Measurements from ENCODE around the gene PCDHGA5. TPM values are rescaled to one million over a fixed set of nuclear protein-coding genes. Genes with fewer than 3 reads are reported as not detected.
"Not testable (repeated sequence)": the region's sequence is repeated elsewhere in the genome, so short reads cannot be mapped to it uniquely, and the experiment has no call there.

PCDHGA5 gene
- total RNA-seq, 1 experiment from 2014 or later: 0.76 TPM

DNA sequence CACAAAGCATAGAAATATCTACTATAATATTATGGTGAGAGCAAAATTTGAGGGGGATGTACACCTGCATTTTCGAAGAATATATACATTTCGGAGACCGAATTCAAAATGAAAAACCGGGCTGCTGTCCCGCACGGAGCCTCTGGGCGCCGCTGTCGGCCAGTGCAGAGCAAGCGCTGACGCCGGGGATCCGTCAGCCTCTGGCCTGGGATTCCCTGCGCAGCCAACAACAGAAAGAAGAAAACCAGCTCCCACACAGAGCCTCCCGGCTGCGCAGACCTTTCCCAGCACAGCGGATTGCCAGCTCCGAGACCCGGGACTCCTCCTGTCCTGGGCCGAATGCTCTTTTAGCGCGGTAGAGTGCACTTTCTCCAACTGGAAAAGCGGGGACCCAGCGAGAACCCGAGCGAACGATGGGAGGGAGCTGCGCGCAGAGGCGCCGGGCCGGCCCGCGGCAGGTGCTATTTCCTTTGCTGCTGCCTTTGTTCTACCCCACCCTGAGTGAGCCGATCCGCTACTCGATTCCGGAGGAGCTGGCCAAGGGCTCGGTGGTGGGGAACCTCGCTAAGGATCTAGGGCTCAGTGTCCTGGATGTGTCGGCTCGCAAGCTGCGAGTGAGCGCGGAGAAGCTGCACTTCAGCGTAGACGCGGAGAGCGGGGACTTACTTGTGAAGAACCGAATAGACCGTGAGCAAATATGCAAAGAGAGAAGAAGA, 44.0 kb downstream of the PCDHGA5 start, which contains the start of gene PCDHGB6:
TSS of gene PCDHGB6 (plus strand) at position 232 of the 716 bp plus-strand sequence. CDS start at position 414, 182 bp downstream.
- not testable (repeated sequence) for H3K4me3 ChIP-seq; H3K27me3 ChIP-seq (replicated peaks); H3K4me1 ChIP-seq (replicated peaks); H3K36me3 ChIP-seq; H3K27ac ChIP-seq; DNase-seq (ENCODE audit: low read depth in 1 of 2, low spot score in 2 of 2)
- H3K9me3 ChIP-seq (replicated peaks): peaks cover 14% of the 10 kb centered on the region

DNA sequence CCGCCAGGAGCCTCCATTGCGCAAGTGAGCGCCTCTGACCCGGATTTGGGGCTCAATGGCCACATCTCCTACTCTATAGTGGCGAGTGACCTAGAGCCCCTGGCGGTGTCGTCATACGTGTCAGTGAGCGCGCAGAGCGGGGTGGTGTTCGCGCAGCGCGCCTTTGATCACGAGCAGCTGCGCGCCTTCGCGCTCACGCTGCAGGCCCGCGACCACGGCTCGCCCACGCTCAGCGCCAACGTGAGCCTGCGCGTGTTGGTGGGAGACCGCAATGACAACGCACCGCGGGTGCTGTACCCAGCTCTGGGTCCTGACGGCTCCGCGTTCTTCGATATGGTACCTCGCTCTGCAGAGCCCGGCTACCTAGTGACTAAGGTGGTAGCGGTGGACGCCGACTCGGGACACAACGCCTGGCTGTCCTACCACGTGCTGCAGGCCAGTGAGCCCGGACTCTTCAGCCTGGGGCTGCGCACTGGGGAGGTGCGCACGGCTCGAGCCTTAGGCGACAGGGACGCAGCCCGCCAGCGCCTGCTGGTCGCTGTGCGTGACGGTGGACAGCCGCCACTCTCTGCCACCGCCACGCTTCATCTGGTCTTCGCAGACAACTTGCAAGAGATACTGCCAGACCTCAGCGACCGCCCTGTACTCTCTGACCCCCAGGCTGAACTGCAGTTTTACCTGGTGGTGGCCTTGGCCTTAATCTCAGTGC, 45.8 kb downstream of the PCDHGA5 start:
- Histone ChIP-seq H3K27ac (no peak overlapping the region), H3K36me3 (no peaks in the 10 kb centered on the region), H3K4me1 (replicated peaks) (no peaks in the 10 kb centered on the region), H3K27me3 (replicated peaks) (no peaks in the 10 kb centered on the region), H3K9me3 (replicated peaks) (peaks cover 17% of the 10 kb centered on the region), H3K4me3 (no peak overlapping the region)
- DNase-seq (ENCODE audit: low read depth in 1 of 2, low spot score in 2 of 2): no peak

DNA sequence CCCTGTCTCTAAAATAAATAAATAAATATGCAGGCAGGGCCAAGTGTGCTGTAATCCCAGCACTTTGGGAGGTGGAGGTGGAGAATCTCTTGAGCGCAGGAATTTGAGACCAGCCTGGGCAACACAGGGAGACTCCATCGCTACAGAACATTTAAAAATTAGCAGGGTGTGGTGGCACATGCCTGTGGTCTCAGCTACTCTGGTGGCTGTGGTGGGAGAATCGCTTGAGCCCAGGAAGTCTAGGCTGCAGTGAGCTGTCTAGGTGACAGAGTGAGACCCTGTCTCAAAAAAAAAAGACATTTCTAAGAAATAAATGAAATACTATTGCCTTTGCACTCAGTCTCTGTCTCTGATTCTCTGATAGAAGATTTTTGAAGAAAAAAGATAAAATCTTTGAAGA, 47.6 kb downstream of the PCDHGA5 start:
- no peak overlapping the region for H3K4me3 ChIP-seq
- peak in 1 of 2 experiments; percentile 9 for DNase-seq (ENCODE audit: low read depth in 1 of 2, low spot score in 2 of 2)
- no peaks in the 10 kb centered on the region for H3K36me3 ChIP-seq
- H3K9me3 ChIP-seq (replicated peaks): peaks cover 17% of the 10 kb centered on the region
- H3K4me1 ChIP-seq (replicated peaks): no peaks in the 10 kb centered on the region
- H3K27me3 ChIP-seq (replicated peaks): no peaks in the 10 kb centered on the region
- no peak overlapping the region for H3K27ac ChIP-seq

DNA sequence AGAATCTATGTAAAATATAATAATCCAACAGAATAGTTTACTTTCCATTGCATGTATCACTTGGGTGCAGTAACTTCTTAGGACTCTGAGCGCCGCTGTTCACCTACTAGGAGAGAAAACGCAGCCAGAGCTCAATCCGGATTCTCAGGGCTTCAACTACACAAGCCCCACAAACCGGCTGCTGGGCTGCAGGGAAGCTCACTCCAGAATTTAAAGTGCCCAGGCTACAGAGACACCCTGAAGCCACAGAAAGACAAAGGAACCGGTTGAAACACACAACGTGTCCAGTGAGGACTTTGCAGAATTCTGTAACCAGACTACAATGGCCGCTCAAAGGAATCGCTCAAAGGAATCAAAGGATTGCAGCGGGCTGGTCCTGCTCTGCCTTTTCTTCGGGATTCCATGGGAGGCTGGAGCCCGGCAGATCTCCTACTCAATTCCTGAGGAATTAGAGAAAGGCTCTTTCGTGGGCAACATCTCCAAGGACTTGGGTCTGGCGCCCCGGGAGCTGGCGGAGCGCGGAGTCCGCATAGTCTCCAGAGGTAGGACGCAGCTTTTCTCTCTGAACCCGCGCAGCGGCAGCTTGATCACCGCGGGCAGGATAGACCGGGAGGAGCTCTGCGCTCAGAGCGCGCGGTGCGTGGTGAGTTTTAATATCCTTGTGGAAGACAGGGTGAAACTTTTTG, 49.0 kb downstream of the PCDHGA5 start, which contains the start of gene PCDHGA10:
TSS of gene PCDHGA10 (plus strand) at position 134 of the 686 bp plus-strand sequence. CDS start at position 323, 189 bp downstream.
- peak in 1 of 2 experiments; percentile 37 for DNase-seq (ENCODE audit: low read depth in 1 of 2, low spot score in 2 of 2)
- Histone ChIP-seq H3K27me3 (replicated peaks) (no peaks in the 10 kb centered on the region), H3K9me3 (replicated peaks) (peaks cover 14% of the 10 kb centered on the region), H3K4me1 (replicated peaks) (no peaks in the 10 kb centered on the region), H3K4me3 (0 out of 2 replicates have a peak within 1 kb of the TSS, but pooled peaks have one; percentile 4), H3K36me3 (no peaks in the 10 kb centered on the region), H3K27ac (no peak within 1 kb of the TSS)

DNA sequence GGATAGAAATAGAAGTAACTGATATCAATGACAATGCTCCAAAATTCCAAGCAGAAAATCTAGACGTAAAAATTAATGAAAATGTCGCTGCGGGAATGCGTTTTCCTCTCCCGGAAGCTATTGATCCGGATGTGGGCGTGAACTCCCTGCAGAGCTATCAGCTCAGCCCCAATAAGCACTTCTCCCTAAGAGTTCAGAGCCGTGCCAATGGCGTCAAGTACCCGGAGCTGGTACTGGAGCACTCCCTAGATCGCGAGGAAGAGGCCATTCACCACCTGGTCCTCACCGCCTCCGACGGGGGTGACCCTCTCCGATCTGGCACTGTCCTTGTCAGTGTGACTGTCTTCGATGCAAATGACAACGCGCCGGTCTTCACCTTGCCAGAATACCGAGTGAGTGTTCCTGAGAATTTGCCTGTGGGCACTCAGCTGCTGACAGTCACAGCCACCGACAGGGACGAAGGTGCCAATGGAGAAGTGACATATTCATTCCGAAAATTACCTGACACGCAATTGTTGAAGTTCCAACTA, 49.6 kb downstream of the PCDHGA5 start:
- DNase-seq (ENCODE audit: low read depth in 1 of 2, low spot score in 2 of 2): no peak
- H3K27ac ChIP-seq: no peak overlapping the region
- H3K4me1 ChIP-seq (replicated peaks): no peaks in the 10 kb centered on the region
- peaks cover 20% of the 10 kb centered on the region for H3K9me3 ChIP-seq (replicated peaks)
- H3K4me3 ChIP-seq: no peak overlapping the region
- H3K36me3 ChIP-seq: no peaks in the 10 kb centered on the region
- H3K27me3 ChIP-seq (replicated peaks): no peaks in the 10 kb centered on the region

GRCh38 chr5:141414548-141415274, 50.7 kb downstream of the PCDHGA5 start:
- not testable (repeated sequence) for H3K4me1 ChIP-seq (replicated peaks); H3K27ac ChIP-seq; H3K36me3 ChIP-seq; H3K4me3 ChIP-seq; DNase-seq (ENCODE audit: low read depth in 1 of 2, low spot score in 2 of 2); H3K27me3 ChIP-seq (replicated peaks)
- H3K9me3 ChIP-seq (replicated peaks): peaks cover 30% of the 10 kb centered on the region

DNA sequence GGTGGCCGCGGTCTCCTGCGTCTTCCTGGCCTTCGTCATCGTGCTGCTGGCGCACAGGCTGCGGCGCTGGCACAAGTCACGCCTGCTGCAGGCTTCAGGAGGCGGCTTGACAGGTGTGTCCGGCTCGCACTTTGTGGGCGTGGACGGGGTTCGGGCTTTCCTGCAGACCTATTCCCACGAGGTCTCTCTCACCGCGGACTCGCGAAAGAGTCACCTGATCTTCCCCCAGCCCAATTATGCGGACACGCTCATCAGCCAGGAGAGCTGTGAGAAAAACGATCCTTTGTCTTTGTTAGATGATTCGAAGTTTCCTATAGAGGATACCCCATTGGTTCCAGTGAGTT, 51.3 kb downstream of the PCDHGA5 start:
- H3K27ac ChIP-seq; H3K4me1 ChIP-seq (replicated peaks); H3K27me3 ChIP-seq (replicated peaks); DNase-seq (ENCODE audit: low read depth in 1 of 2, low spot score in 2 of 2); H3K4me3 ChIP-seq; H3K36me3 ChIP-seq: not testable (repeated sequence)
- peaks cover 30% of the 10 kb centered on the region for H3K9me3 ChIP-seq (replicated peaks)

Other genes starting within 250 kb of the PCDHGA5 start
- gene PCDHB4, start 242.3 kb upstream of the PCDHGA5 start, total RNA-seq (2014; rRNA removed; shearing (Covaris generic)): 0.32 TPM in 1 of 2 replicates, not detected in the other
- gene PCDHB5, start 229.0 kb upstream of the PCDHGA5 start, total RNA-seq (2014; rRNA removed; shearing (Covaris generic)): 25.2 and 27.3 TPM in 2 replicates
- 0.29 and 0.50 TPM in 2 replicates for gene PCDHB6, start 214.1 kb upstream of the PCDHGA5 start, total RNA-seq (2014; rRNA removed; shearing (Covaris generic))
- 0.85 and 0.87 TPM in 2 replicates for gene PCDHB7, start 191.5 kb upstream of the PCDHGA5 start, total RNA-seq (2014; rRNA removed; shearing (Covaris generic))
- 0.75 and 1.8 TPM in 2 replicates for gene PCDHB8, start 186.4 kb upstream of the PCDHGA5 start, total RNA-seq (2014; rRNA removed; shearing (Covaris generic))
- gene PCDHB16, start 181.8 kb upstream of the PCDHGA5 start, total RNA-seq (2014; rRNA removed; shearing (Covaris generic)): 11.9 and 16.3 TPM in 2 replicates
- 2.7 and 3.8 TPM in 2 replicates for gene PCDHB9, start 177.0 kb upstream of the PCDHGA5 start, total RNA-seq (2014; rRNA removed; shearing (Covaris generic))
- 3.3 and 4.7 TPM in 2 replicates for gene PCDHB10, start 171.8 kb upstream of the PCDHGA5 start, total RNA-seq (2014; rRNA removed; shearing (Covaris generic))
- 0.34 TPM in 1 of 2 replicates, not detected in the other for gene PCDHB11, start 164.5 kb upstream of the PCDHGA5 start, total RNA-seq (2014; rRNA removed; shearing (Covaris generic))
- gene PCDHB12, start 155.4 kb upstream of the PCDHGA5 start, total RNA-seq (2014; rRNA removed; shearing (Covaris generic)): 1.8 and 6.2 TPM in 2 replicates
- 1.3 and 1.7 TPM in 2 replicates for gene PCDHB13, start 150.2 kb upstream of the PCDHGA5 start, total RNA-seq (2014; rRNA removed; shearing (Covaris generic))
- gene PCDHB14, start 140.8 kb upstream of the PCDHGA5 start, total RNA-seq (2014; rRNA removed; shearing (Covaris generic)): 18.6 and 28.4 TPM in 2 replicates
- gene PCDHB15, start 118.8 kb upstream of the PCDHGA5 start, total RNA-seq (2014; rRNA removed; shearing (Covaris generic)): 0.74 and 1.0 TPM in 2 replicates
- gene SLC25A2, start 60.1 kb upstream of the PCDHGA5 start, total RNA-seq (2014; rRNA removed; shearing (Covaris generic)): 0.11 and 0.75 TPM in 2 replicates
- 147 and 154 TPM in 2 replicates for gene TAF7, start 43.4 kb upstream of the PCDHGA5 start, total RNA-seq (2014; rRNA removed; shearing (Covaris generic))
- 2.2 and 3.1 TPM in 2 replicates for gene PCDHGA1, start 33.6 kb upstream of the PCDHGA5 start, total RNA-seq (2014; rRNA removed; shearing (Covaris generic))
- 1.2 and 2.1 TPM in 2 replicates for gene PCDHGA2, start 25.4 kb upstream of the PCDHGA5 start, total RNA-seq (2014; rRNA removed; shearing (Covaris generic))
- 0.26 TPM in 1 of 2 replicates, not detected in the other for gene PCDHGA3, start 20.3 kb upstream of the PCDHGA5 start, total RNA-seq (2014; rRNA removed; shearing (Covaris generic))
- gene PCDHGB1, start 14.1 kb upstream of the PCDHGA5 start, total RNA-seq (2014; rRNA removed; shearing (Covaris generic)): 0.79 TPM in 1 of 2 replicates, not detected in the other
- 1.2 and 1.7 TPM in 2 replicates for gene PCDHGA4, start 9.1 kb upstream of the PCDHGA5 start, total RNA-seq (2014; rRNA removed; shearing (Covaris generic))
- 3.8 TPM in 1 of 2 replicates, not detected in the other for gene PCDHGB2, start 4.2 kb upstream of the PCDHGA5 start, total RNA-seq (2014; rRNA removed; shearing (Covaris generic))
- gene PCDHGB3, start 6.1 kb downstream of the PCDHGA5 start, total RNA-seq (2014; rRNA removed; shearing (Covaris generic)): 1.1 TPM in 1 of 2 replicates, not detected in the other
- gene PCDHGA6, start 9.7 kb downstream of the PCDHGA5 start, total RNA-seq (2014; rRNA removed; shearing (Covaris generic)): 0.38 and 1.4 TPM in 2 replicates
- gene PCDHGA7, start 18.6 kb downstream of the PCDHGA5 start, total RNA-seq (2014; rRNA removed; shearing (Covaris generic)): 0.82 and 0.91 TPM in 2 replicates
- 0.09 and 0.18 TPM in 2 replicates for gene PCDHGB4, start 23.5 kb downstream of the PCDHGA5 start, total RNA-seq (2014; rRNA removed; shearing (Covaris generic))
- gene PCDHGA8, start 28.5 kb downstream of the PCDHGA5 start, total RNA-seq (2014; rRNA removed; shearing (Covaris generic)): 0.32 and 1.1 TPM in 2 replicates
- 1.1 and 3.6 TPM in 2 replicates for gene PCDHGB5, start 33.8 kb downstream of the PCDHGA5 start, total RNA-seq (2014; rRNA removed; shearing (Covaris generic))
- gene PCDHGA9, start 38.6 kb downstream of the PCDHGA5 start, total RNA-seq (2014; rRNA removed; shearing (Covaris generic)): 0.55 TPM in 1 of 2 replicates, not detected in the other
- 1.2 and 1.3 TPM in 2 replicates for gene PCDHGB6, start 43.9 kb downstream of the PCDHGA5 start, total RNA-seq (2014; rRNA removed; shearing (Covaris generic))
- 1.2 and 2.9 TPM in 2 replicates for gene PCDHGA10, start 48.8 kb downstream of the PCDHGA5 start, total RNA-seq (2014; rRNA removed; shearing (Covaris generic))
- gene PCDHGB7, start 53.5 kb downstream of the PCDHGA5 start, total RNA-seq (2014; rRNA removed; shearing (Covaris generic)): 1.8 and 2.6 TPM in 2 replicates
- 0.22 and 0.32 TPM in 2 replicates for gene PCDHGA11, start 56.9 kb downstream of the PCDHGA5 start, total RNA-seq (2014; rRNA removed; shearing (Covaris generic))
- gene PCDHGA12, start 66.3 kb downstream of the PCDHGA5 start, total RNA-seq (2014; rRNA removed; shearing (Covaris generic)): 0.34 TPM in 1 of 2 replicates, not detected in the other
- 45.5 and 57.8 TPM in 2 replicates for gene PCDHGC3, start 111.8 kb downstream of the PCDHGA5 start, total RNA-seq (2014; rRNA removed; shearing (Covaris generic))
- 0.22 and 0.39 TPM in 2 replicates for gene PCDHGC4, start 120.9 kb downstream of the PCDHGA5 start, total RNA-seq (2014; rRNA removed; shearing (Covaris generic))
- 0.21 TPM in 1 of 2 replicates, not detected in the other for gene PCDHGC5, start 124.9 kb downstream of the PCDHGA5 start, total RNA-seq (2014; rRNA removed; shearing (Covaris generic))

All from SJSA1 (cell line).